Common myeloid progenitor, CD34-positive (primary cell): ENCODE measurements around the gene PTP4A2.
A peak's percentile ranks its signal among the peaks of the same experiment; 100 is the strongest.
"Not testable (repeated sequence)": the region's sequence is repeated elsewhere in the genome, so short reads cannot be mapped to it uniquely, and the experiment has no call there.

ENCODE experiments used
- CTCF ChIA-PET: fragments of 350-600 bp; sonication (Branson Sonifier 250); formaldehyde crosslinking; loops from one replicate; lab custom pipeline; 2021; ENCODE audit warnings: antibody characterized with exemption; lab: Charles Lee
- POLR2A ChIA-PET: fragments of 350-600 bp; sonication (Branson Sonifier 250); formaldehyde crosslinking; loops from one replicate; lab custom pipeline; 2021; ENCODE audit warnings: antibody characterized with exemption; lab: Charles Lee
- DNase-seq, 3 donors: peaks; one replicate each; pipeline versions ENCODE4 v3.0.0 to v3.0.0-alpha.2; 2013
- H3K27ac ChIP-seq, 2 experiments: 1 replicate in 1 of 2; 2 replicates in 1 of 2; pipeline ENCODE4 v1.7.0; 2013; ENCODE audit warnings: inconsistent platforms in 2 of 2, low read length in 2 of 2, mild to moderate bottlenecking in 2 of 2, low read depth in 1 of 2, moderate library complexity in 1 of 2; ENCODE audit not compliant: severe bottlenecking in 2 of 2, insufficient read depth in 1 of 2, poor library complexity in 1 of 2
- H3K27me3 ChIP-seq, 5 experiments: replicated peaks in 2 of 5; 1 replicate in 3 of 5; 2 replicates in 2 of 5; pipeline versions ENCODE4 v1.6.1 to v1.7.0; 2013; ENCODE audit warnings: low read length in 4 of 5, mild to moderate bottlenecking in 2 of 5, moderate library complexity in 2 of 5, inconsistent platforms in 1 of 5; ENCODE audit not compliant: insufficient read depth in 5 of 5, control insufficient read depth in 4 of 5
- H3K36me3 ChIP-seq, 4 experiments: 1 replicate in 2 of 4; 2 replicates in 2 of 4; pipeline versions ENCODE4 v1.6.1 to v1.7.0; 2013; ENCODE audit warnings: low read length in 3 of 4, control low read depth in 1 of 4, mild to moderate bottlenecking in 1 of 4; ENCODE audit not compliant: control insufficient read depth in 4 of 4, insufficient read depth in 4 of 4
- H3K4me1 ChIP-seq, 4 experiments: 1 replicate in 3 of 4; 2 replicates in 1 of 4; pipeline versions ENCODE4 v1.6.1 to v1.7.1; 2013; ENCODE audit warnings: low read length in 3 of 4, mild to moderate bottlenecking in 3 of 4, control low read depth in 1 of 4, inconsistent platforms in 1 of 4, moderate library complexity in 1 of 4; ENCODE audit not compliant: control insufficient read depth in 4 of 4, insufficient read depth in 4 of 4; ENCODE audit errors: control extremely low read depth in 1 of 4
- H3K4me3 ChIP-seq, 7 experiments: 1 replicate in 4 of 7; 2 replicates in 3 of 7; pipeline versions ENCODE4 v1.5.1 to v1.7.0; 2013; ENCODE audit warnings: mild to moderate bottlenecking in 7 of 7, low read length in 6 of 7, moderate library complexity in 6 of 7, inconsistent platforms in 2 of 7, low read depth in 2 of 7, control low read depth in 1 of 7; ENCODE audit not compliant: insufficient read depth in 4 of 7, control insufficient read depth in 1 of 7; ENCODE audit errors: extremely low read depth in 1 of 7
- H3K9me3 ChIP-seq, 5 experiments: 1 replicate in 4 of 5; 2 replicates in 1 of 5; pipeline versions ENCODE4 v1.6.1 to v1.7.1; 2013; ENCODE audit warnings: low read length in 4 of 5, mild to moderate bottlenecking in 2 of 5, inconsistent platforms in 1 of 5, low read depth in 1 of 5, moderate library complexity in 1 of 5; ENCODE audit not compliant: control insufficient read depth in 4 of 5, insufficient read depth in 2 of 5; ENCODE audit errors: control extremely low read depth in 1 of 5
- WGBS: methylation state at CpG from one replicate; pipeline ENCODE4 v1.1.5; 2013; ENCODE audit not compliant: insufficient coverage; 5-methylcytosine and 5-hydroxymethylcytosine counted together

Gene PTP4A2

DNA sequence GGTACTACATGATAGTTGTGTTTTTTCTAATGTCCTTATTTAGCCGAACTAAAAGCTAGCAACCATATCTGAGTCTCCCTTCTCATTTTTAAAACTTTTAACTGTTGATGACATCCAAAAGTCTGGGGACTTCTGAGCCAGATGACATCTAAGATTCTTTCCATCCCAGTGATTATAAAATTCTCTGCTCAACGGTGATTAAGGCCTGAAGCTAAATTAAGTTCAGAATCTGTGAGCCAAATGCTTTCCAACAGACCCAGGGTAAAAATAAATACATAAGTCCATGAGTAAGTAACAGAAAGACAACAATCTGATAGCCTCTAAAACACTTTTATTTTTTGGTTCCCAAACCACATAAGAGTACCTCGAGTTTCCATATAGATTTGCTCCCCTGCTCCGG, 13.1 kb upstream of the PTP4A2 start:
- Histone ChIP-seq H3K9me3 (no peaks in the 10 kb centered on the region), H3K27me3 (no peaks in the 10 kb centered on the region), H3K27ac (no peak overlapping the region), H3K4me1 (peaks cover 18 to 39% (median 31%) of the 10 kb centered on the region in 4 experiments), H3K4me3 (no peak overlapping the region), H3K36me3 (no peaks in the 10 kb centered on the region)
- no peak for DNase-seq
- POLR2A ChIA-PET = interaction anchor here (1.0 kb wide), 1 partner anchor 13 kb away, joined by 3 read pairs; the partner anchor contains the start of gene PTP4A2
- CTCF ChIA-PET = interaction anchor here (4.8 to 20.1 kb wide), 2 partner anchors 11 to 13 kb away, joined by 35 to 444 read pairs; partner anchors contain the start of gene PTP4A2
- WGBS = 71% methylated on average over 1 of the region's 4 CpGs

DNA sequence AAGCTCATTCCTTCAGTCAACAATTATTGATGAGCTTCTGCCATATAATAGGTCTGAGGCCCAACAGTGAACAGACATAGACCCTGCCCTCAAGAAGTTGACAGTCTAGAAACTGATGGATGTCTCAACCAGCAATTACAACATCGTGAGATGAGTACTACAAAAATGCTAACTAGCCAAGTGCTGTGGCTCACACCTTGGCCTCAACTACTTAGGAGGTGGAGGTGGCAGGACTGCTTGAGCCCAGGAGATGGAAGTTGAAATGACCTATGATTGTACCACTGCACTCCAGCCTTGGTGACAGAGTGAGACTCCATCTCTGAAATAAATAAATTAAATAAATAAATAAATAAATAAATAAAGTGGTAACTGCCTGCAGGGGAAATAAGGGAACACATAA, 11.7 kb upstream of the PTP4A2 start:
- H3K9me3 ChIP-seq = no peaks in the 10 kb centered on the region
- CTCF ChIA-PET = interaction anchor here (1.0 to 20.1 kb wide), 3 partner anchors 9 to 37 kb away, joined by 4 to 444 read pairs (median 35); partner anchors contain the start of gene PTP4A2
- H3K4me3 ChIP-seq = no peak overlapping the region
- no peaks in the 10 kb centered on the region for H3K36me3 ChIP-seq
- no peaks in the 10 kb centered on the region for H3K27me3 ChIP-seq
- WGBS = no CpG with 5 or more reads among the region's 1 CpG
- no peak for DNase-seq
- no peak overlapping the region for H3K27ac ChIP-seq
- POLR2A ChIA-PET = no interaction called here
- peaks cover 12 to 39% (median 23%) of the 10 kb centered on the region in 4 experiments for H3K4me1 ChIP-seq

DNA sequence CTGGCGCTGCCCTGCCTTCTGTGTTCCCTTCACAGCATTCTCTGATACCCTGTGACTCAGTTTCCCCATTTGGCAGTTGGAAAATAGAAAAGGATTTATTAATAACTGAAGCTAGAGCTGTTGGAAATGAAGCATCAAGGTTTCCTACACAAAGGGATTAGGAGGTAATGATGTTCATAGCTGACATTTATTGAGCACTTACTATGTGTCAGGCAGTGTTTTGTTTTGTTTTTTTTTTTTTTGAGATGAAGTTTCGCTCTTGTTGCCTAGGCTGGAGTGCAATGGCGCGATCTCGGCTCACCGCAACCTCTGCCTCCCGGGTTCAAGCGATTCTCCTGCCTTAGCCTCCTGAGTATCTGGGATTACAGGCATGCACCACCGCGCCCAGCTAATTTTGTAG, 7.5 kb upstream of the PTP4A2 start:
- not testable (repeated sequence) for H3K36me3 ChIP-seq, H3K9me3 ChIP-seq, DNase-seq, H3K27me3 ChIP-seq, H3K4me3 ChIP-seq
- H3K27ac ChIP-seq = peak overlapping the region in 1 of 2 experiments; percentile 91
- ChIA-PET POLR2A (interaction anchor here (1.0 kb wide), 1 partner anchor 12 kb away, joined by 3 read pairs; no protein-coding TSS in a partner anchor), CTCF (interaction anchor here (1.4 to 16.9 kb wide), 3 partner anchors 11 to 15 kb away, joined by 4 to 444 read pairs (median 6); no protein-coding TSS in a partner anchor)
- WGBS = no CpG with 5 or more reads among the region's 10 CpGs
- H3K4me1 ChIP-seq = peaks cover 29 to 64% (median 48%) of the 10 kb centered on the region in 4 experiments

DNA sequence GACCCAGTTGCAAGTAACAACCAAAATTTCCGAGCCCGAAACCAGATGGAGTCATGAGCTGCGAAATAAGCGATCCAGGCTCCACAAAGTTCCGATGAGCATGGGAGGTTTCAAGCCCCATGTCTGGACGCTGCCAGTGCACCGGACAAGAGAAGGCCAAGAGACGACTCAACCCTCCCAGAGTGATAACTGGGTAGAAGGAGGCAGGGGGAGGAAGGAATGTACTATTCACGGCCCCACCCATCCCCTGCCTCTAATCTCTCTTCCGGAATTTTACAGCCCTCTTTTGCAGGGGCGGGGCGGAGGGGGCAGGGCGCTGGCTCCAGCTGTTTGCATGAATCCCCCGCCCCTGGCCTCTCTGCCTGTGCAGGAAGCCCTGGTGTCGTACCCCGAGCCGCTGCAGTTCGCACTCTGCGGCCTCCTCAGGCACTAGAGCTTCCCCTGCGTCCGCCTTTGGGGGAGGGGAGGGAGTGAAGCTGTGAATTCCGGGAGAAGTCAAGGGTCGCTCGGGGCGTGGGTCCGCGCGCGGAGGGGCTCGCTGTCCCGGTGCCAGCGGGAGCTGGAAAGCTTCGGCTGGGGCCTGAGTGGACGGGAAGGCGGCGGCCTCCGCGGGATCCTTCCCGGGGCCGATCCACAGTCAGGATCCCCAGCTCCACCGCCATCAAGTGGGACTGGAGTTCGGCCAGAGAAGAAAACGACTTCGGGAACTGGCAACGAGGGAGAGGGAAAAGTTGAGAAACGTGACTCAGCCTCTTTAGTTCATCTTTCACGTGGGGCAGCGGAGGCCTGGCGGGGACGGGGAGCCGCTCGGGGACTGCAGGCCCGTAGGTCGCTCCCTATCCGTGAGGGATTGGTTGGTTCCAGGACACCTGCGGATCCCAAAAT, 6.3 kb upstream of the PTP4A2 start:
- ChIA-PET CTCF (interaction anchor here (0.8 to 16.9 kb wide), 7 partner anchors 10 to 129 kb away, joined by 3 to 444 read pairs (median 5); partner anchors contain the start of gene SPOCD1), POLR2A (interaction anchor here (0.6 to 1.5 kb wide), 6 partner anchors 9 to 300 kb away, joined by 3 to 7 read pairs (median 4); partner anchors contain the start of gene PEF1)
- 3% methylated on average over 41 of the region's 56 CpGs for WGBS
- peaks cover 29 to 74% (median 58%) of the 10 kb centered on the region in 4 experiments for H3K4me1 ChIP-seq
- peak overlapping the region in 6 of 7 experiments; percentile 34 to 71 (median 62) for H3K4me3 ChIP-seq
- H3K27ac ChIP-seq = peak overlapping the region; percentile 79 to 91
- DNase-seq = peak; percentile 88 to 96 (median 95)
- no peaks in the 10 kb centered on the region for H3K9me3 ChIP-seq
- H3K36me3 ChIP-seq = no peaks in the 10 kb centered on the region
- no peaks in the 10 kb centered on the region for H3K27me3 ChIP-seq

DNA sequence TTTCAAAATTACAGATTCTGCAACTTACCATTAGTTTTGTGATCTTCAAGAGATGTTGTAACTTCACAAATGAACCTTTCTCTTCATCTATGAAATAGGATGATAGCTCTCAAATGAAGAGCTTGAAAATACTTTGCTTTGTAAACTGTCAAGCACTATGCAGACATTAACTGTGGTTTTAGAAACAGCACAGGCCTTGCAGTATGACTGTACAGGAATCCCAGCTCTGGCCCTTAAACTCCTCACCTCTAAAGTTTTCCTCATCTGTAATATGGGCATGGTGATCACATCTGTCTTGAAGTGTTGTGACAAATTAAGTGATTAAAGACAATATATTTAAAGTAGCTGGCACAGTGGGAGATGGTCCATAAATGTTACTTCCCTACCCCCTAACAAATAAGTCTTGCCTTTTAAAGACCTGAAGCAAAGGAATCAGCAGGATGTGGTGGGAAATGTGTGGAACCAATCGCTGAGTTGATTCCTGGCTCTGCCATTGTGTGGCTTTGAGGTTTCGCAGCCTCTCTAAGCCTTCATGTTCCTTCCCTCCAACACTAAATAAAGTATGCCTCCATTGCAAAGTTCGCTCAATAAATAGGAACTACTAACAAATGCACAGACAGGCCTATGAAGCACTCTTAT, 5.5 kb upstream of the PTP4A2 start:
- H3K4me3 ChIP-seq = peak overlapping the region in 6 of 7 experiments; percentile 34 to 71 (median 62)
- peaks cover 31 to 80% (median 64%) of the 10 kb centered on the region in 4 experiments for H3K4me1 ChIP-seq
- CTCF ChIA-PET = interaction anchor here (0.7 to 16.9 kb wide), 8 partner anchors 9 to 128 kb away, joined by 3 to 444 read pairs (median 4); partner anchors contain the start of gene SPOCD1

DNA sequence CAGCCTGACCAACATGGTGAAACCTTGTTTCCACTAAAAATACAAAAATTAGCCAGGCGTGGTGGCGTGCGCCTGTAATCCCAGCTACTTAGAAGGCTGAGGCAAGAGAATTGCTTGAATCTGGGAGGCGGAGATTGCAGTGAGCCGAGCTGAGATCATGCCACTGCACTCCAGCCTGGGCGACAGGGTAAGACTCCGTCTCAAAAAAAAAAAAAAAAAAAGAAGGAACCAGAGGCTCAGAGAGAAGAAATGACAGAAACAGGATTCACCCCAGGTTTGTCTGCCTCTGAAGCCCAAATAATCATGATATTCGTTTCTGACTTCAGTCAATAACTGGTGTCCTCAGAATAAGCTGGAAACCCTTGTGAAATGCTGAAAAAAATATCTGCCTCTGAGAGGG, 3.9 kb upstream of the PTP4A2 start:
- not testable (repeated sequence) for H3K27me3 ChIP-seq, H3K27ac ChIP-seq, H3K36me3 ChIP-seq, H3K9me3 ChIP-seq
- POLR2A ChIA-PET = interaction anchor here (0.7 kb wide), 2 partner anchors 22 to 120 kb away, joined by 3 read pairs; no protein-coding TSS in a partner anchor
- CTCF ChIA-PET = interaction anchor here (1.2 to 16.9 kb wide), 3 partner anchors 9 to 142 kb away, joined by 5 to 444 read pairs (median 5); no protein-coding TSS in a partner anchor
- Histone ChIP-seq H3K4me1 (peaks cover 31 to 79% (median 63%) of the 10 kb centered on the region in 4 experiments), H3K4me3 (peak overlapping the region in 1 of 7 experiments; percentile 3)
- DNase-seq = peak in 1 of 3 donors; percentile 29
- WGBS = 63% methylated on average over 7 of the region's 8 CpGs

More for the DNA sequence above, 5.5 kb upstream of the PTP4A2 start:
- POLR2A ChIA-PET = interaction anchor here (0.8 to 1.6 kb wide), 6 partner anchors 9 to 299 kb away, joined by 3 to 7 read pairs (median 4); partner anchors contain the start of gene PEF1
- Histone ChIP-seq H3K9me3 (no peaks in the 10 kb centered on the region), H3K27ac (peak overlapping the region; percentile 4 to 91), H3K27me3 (no peaks in the 10 kb centered on the region), H3K36me3 (no peaks in the 10 kb centered on the region)
- WGBS = no CpG with 5 or more reads among the region's 3 CpGs
- peak; percentile 58 to 91 (median 91) for DNase-seq
